K562 (cell line): ENCODE measurements around the gene ASS1. TPM values are rescaled to one million over a fixed set of nuclear protein-coding genes. Genes with fewer than 3 reads are reported as not detected.

Source experiments
- ATAC-seq: fragments of 200-7000 bp; cut with Tn5 transposase; 3 replicates; pipeline ENCODE4 v1.9.1; 2020; ENCODE audit warnings: moderate library complexity
- BruUV-seq: library from RNA; stranded (reverse); fragments of 400-500 nt; replicated peaks from 2 replicates; lab custom pipeline; 2021; lab: Mats Ljungman, UMichigan
- CTCF ChIA-PET: fragments of 300-600 bp; formaldehyde crosslinking; extraction: SDS; loops from one replicate; lab custom pipeline; 2021; ENCODE audit warnings: low intra/inter-chr PET ratio; lab: Yijun Ruan, JAX
- POLR2A ChIA-PET: fragments of 300-600, 350-650 bp; sonication (Branson Sonifier 250); formaldehyde crosslinking; extraction: SDS; loops from one replicate; lab custom pipeline; 2021; ENCODE audit warnings: antibody characterized with exemption, inconsistent platforms; lab: Yijun Ruan, JAX
- DNase-seq, 4 experiments: peaks; one replicate each; pipeline versions ENCODE4 v3.0.0 to v3.0.0-alpha.2; 2011 to 2018; ENCODE audit warnings: low spot score in 3 of 4, mixed read lengths in 3 of 4; ENCODE audit errors: extremely low read depth in 1 of 4
- FAIRE-seq: peaks from 2 replicates; lab custom pipeline; 2011; peaks lifted over from hg19 to GRCh38; lab: Jason Lieb, UNC
- H2AFZ ChIP-seq: 2 replicates; pipeline ENCODE4 v1.6.0; 2011; ENCODE audit warnings: low read depth, low read length, control low read depth, inconsistent platforms
- H3K27ac ChIP-seq: fragments of 200-600 bp; 3 replicates; pipeline ENCODE4 v1.8.0; 2011; ENCODE audit warnings: low read depth, mild to moderate bottlenecking, control low read depth, inconsistent platforms, low read length, moderate library complexity, mixed read lengths; ENCODE audit errors: extremely low read depth
- H3K27me3 ChIP-seq, 2 experiments: fragments of 300-600 bp in 1 of 2; 2 replicates in 1 of 2; 3 replicates in 1 of 2; pipeline versions ENCODE4 v1.6.0 to v1.8.0; 2011; ENCODE audit warnings: inconsistent platforms in 2 of 2, low read length in 2 of 2, mild to moderate bottlenecking in 1 of 2, mixed read lengths in 1 of 2, moderate library complexity in 1 of 2; ENCODE audit not compliant: control insufficient read depth in 2 of 2, insufficient read depth in 2 of 2
- H3K36me3 ChIP-seq: fragments of 300-600 bp; 3 replicates; pipeline ENCODE4 v1.8.0; 2011; ENCODE audit warnings: mild to moderate bottlenecking, low read length, inconsistent platforms; ENCODE audit not compliant: control insufficient read depth, insufficient read depth
- H3K4me1 ChIP-seq, 2 experiments: fragments of 200-600 bp in 1 of 2; replicated peaks in 1 of 2; 2 replicates in 1 of 2; 3 replicates in 1 of 2; pipeline versions ENCODE4 v1.5.1 to v1.8.0; 2011; ENCODE audit warnings: inconsistent platforms in 2 of 2, low read length in 2 of 2, mild to moderate bottlenecking in 1 of 2, mixed read lengths in 1 of 2, moderate library complexity in 1 of 2; ENCODE audit not compliant: control insufficient read depth in 2 of 2, insufficient read depth in 2 of 2
- H3K4me2 ChIP-seq: 2 replicates; pipeline ENCODE4 v1.6.1; 2011; ENCODE audit warnings: low read length, control low read depth, inconsistent platforms, mixed read lengths; ENCODE audit not compliant: insufficient read depth
- H3K4me3 ChIP-seq: fragments of 200-600 bp; sonication (generic), shearing (Covaris generic); 2 replicates; pipeline ENCODE4 v1.5.1; 2016; ENCODE audit warnings: control low read depth, inconsistent platforms
- H3K79me2 ChIP-seq: fragments of 200-600 bp; 3 replicates; pipeline ENCODE4 v1.8.0; 2011; ENCODE audit warnings: low read length, inconsistent platforms; ENCODE audit not compliant: control insufficient read depth, insufficient read depth
- H3K9ac ChIP-seq, 2 experiments: 2 replicates each; pipeline versions ENCODE4 v1.6.0 to v1.6.1; 2011; ENCODE audit warnings: low read depth in 2 of 2, low read length in 2 of 2, control low read depth in 1 of 2, inconsistent platforms in 1 of 2, mild to moderate bottlenecking in 1 of 2, mixed read lengths in 1 of 2; ENCODE audit not compliant: insufficient read depth in 1 of 2
- H3K9me1 ChIP-seq: one replicate; pipeline ENCODE4 v1.6.0; 2011; ENCODE audit warnings: inconsistent platforms, mild to moderate bottlenecking, low read length, moderate library complexity; ENCODE audit not compliant: control insufficient read depth, insufficient read depth
- H3K9me3 ChIP-seq: replicated peaks from 2 replicates; pipeline ENCODE4 v1.5.1; 2011; ENCODE audit warnings: low read depth, low read length, inconsistent platforms; ENCODE audit not compliant: control insufficient read depth, insufficient read depth
- H4K20me1 ChIP-seq: replicated peaks from 2 replicates; pipeline ENCODE4 v1.6.1; 2011; ENCODE audit warnings: low read length, inconsistent platforms, mixed read lengths; ENCODE audit not compliant: control insufficient read depth, insufficient read depth
- AFF4 ChIP-seq: sonication (generic); formaldehyde crosslinking; IDR thresholded peaks from 2 replicates; pipeline ENCODE4 v1.8.0; 2023; ENCODE audit warnings: mild to moderate bottlenecking, missing genetic modification reagents
- BRD9 ChIP-seq: fragments of 450-650 bp; IDR thresholded peaks from 2 replicates; pipeline ENCODE4 v1.6.1; 2018; ENCODE audit warnings: low read depth; ENCODE audit not compliant: partially characterized antibody
- E2F4 ChIP-seq: sonication (generic); formaldehyde crosslinking; IDR thresholded peaks from 2 replicates; pipeline ENCODE4 v1.8.0; 2022; ENCODE audit warnings: mild to moderate bottlenecking, low read depth, missing genetic modification reagents
- HINFP ChIP-seq: fragments of 450-650 bp; conservative IDR thresholded peaks from 2 replicates; pipeline ENCODE4 v1.6.1; 2016; ENCODE audit warnings: missing genetic modification characterization, low read depth, mild to moderate bottlenecking, control low read depth, missing compliant biosample characterization
- MEF2A ChIP-seq: IDR thresholded peaks from 2 replicates; pipeline ENCODE4 v1.6.1; 2011; ENCODE audit warnings: low read depth, mild to moderate bottlenecking, low read length, moderate library complexity; ENCODE audit not compliant: control insufficient read depth
- POLR2A ChIP-seq: fragments of 450-650 bp; conservative IDR thresholded peaks from 2 replicates; pipeline ENCODE4 v1.6.1; 2016
- TBL1XR1 ChIP-seq, 2 experiments: IDR thresholded peaks; 2 replicates each; pipeline ENCODE4 v1.6.1; 2012; ENCODE audit warnings: improper control_type of control experiment in 2 of 2, low read length in 2 of 2, mild to moderate bottlenecking in 1 of 2
- USF1 ChIP-seq: sonication (generic); formaldehyde crosslinking; IDR thresholded peaks from 2 replicates; pipeline ENCODE4 v1.9.0; 2022; ENCODE audit warnings: mild to moderate bottlenecking, missing genetic modification reagents
- ZNF124 ChIP-seq: sonication (generic); formaldehyde crosslinking; IDR thresholded peaks from 2 replicates; pipeline ENCODE4 v1.8.1; 2022; ENCODE audit warnings: missing genetic modification reagents
- ZNF263 ChIP-seq: sonication (generic); formaldehyde crosslinking; IDR thresholded peaks from 2 replicates; pipeline ENCODE4 v1.8.0; 2022; ENCODE audit warnings: mild to moderate bottlenecking, missing genetic modification reagents, borderline replicate concordance
- WGBS: fragments of 100-300 bp; shearing (Covaris generic); methylation state at CpG from one replicate; pipeline ENCODE4 v1.1.6; 2016; ENCODE audit warnings: low coverage, mixed read lengths; ENCODE audit not compliant: insufficient coverage; ENCODE audit errors: missing lambda C conversion rate; 5-methylcytosine and 5-hydroxymethylcytosine counted together
- in situ Hi-C: fragments of 300-500 bp; cut with MboI; formaldehyde crosslinking; loops from 4 replicates; pipeline ENCODE4 v1.15.0; 2018; ENCODE audit warnings: inconsistent platforms, mixed read lengths
- intact Hi-C: fragments of 100-400 bp; cut with micrococcal nuclease; formaldehyde crosslinking; loops from 2 replicates; pipeline ENCODE4 v1.14.2; 2022
- polyA plus RNA-seq, 8 experiments: library from polyadenylated mRNA; depleted of rRNA in 4 of 8; stranded (reverse) in 5 of 8; unstranded in 3 of 8; fragments of >200 nt; fragmentation: Nextera tagmentation in 2 of 8; fragmentation: Illumina TruSeq in 1 of 8; extraction: Ambion mirVana in 2 of 8; extraction: Trizol in 1 of 8; gene quantifications; 2 replicates each; pipeline versions ENCODE4 v1.2.1 to v1.2.3, GENCODE V29; 2011 to 2014; ENCODE audit warnings: inconsistent platforms in 1 of 8, missing spikeins in 1 of 8
- total RNA-seq, 7 experiments: library from RNA; depleted of rRNA in 6 of 7; stranded (reverse); fragments of >200 nt in 6 of 7; fragmentation: Illumina TruSeq in 2 of 7; extraction: Trizol in 2 of 7; gene quantifications; 2 replicates each; pipeline versions ENCODE4 v1.2.1 to v1.2.3, GENCODE V29; 2011 to 2021; ENCODE audit warnings: low replicate concordance in 1 of 7
- TF ChIP-seq, protein P1 (sequence below): sonication (generic); formaldehyde crosslinking; IDR thresholded peaks from 2 replicates; pipeline ENCODE4 v1.8.0; 2022; ENCODE audit warnings: missing genetic modification reagents, mild to moderate bottlenecking, moderate library complexity, borderline replicate concordance
- TF ChIP-seq, protein P2 (sequence below): fragments of 450-650 bp; formaldehyde crosslinking; conservative IDR thresholded peaks from 2 replicates; pipeline ENCODE4 v1.4.0; 2022; ENCODE audit warnings: mild to moderate bottlenecking, missing genetic modification characterization

ASS1 gene
- total and polyA plus RNA-seq, 9 of the 15 experiments (the other 6 are each of a cell fraction or from before 2014, with no cell fraction given) = 1.5 to 5.7 (median 3.7) TPM

GRCh38 chr9:130501639-130502038 is 56.9 kb downstream of the ASS1 start:
- DNase-seq (peak; percentile 28 to 82 (median 76)), ATAC-seq (peak; percentile 78), FAIRE-seq (no peak)
- no peaks in the 10 kb centered on the region for H3K27me3 ChIP-seq
- no TSS peak for BruUV-seq
- H3K4me2 ChIP-seq = no peak overlapping the region
- POLR2A ChIA-PET = interaction anchor here (0.9 to 1.7 kb wide), 2 partner anchors 10 to 17 kb away, joined by 3 to 4 read pairs; no protein-coding TSS in a partner anchor
- WGBS = 73% methylated on average over 6 of the region's 9 CpGs
- intact Hi-C loops (no loop called here), in situ Hi-C loops (no loop called here)
- no peaks in the 10 kb centered on the region for H3K36me3 ChIP-seq
- H3K9ac ChIP-seq = no peak overlapping the region
- no peak overlapping the region for H3K4me3 ChIP-seq
- no peak overlapping the region for H3K27ac ChIP-seq
- CTCF ChIA-PET = no interaction called here
- no peaks in the 10 kb centered on the region for H3K79me2 ChIP-seq
- peak overlapping the region; percentile 54 for H2AFZ ChIP-seq
- H4K20me1 ChIP-seq = no peaks in the 10 kb centered on the region
- H3K9me1 ChIP-seq = peaks cover 2% of the 10 kb centered on the region
- no peaks in the 10 kb centered on the region for H3K9me3 ChIP-seq
- peaks cover 2 to 5% of the 10 kb centered on the region in 2 experiments; a peak in 3 of 5 replicates for H3K4me1 ChIP-seq
- no peak for TF ChIP-seq ZNF263 (CRISPR knock-in tag)
- TF ChIP-seq, protein P1, sequence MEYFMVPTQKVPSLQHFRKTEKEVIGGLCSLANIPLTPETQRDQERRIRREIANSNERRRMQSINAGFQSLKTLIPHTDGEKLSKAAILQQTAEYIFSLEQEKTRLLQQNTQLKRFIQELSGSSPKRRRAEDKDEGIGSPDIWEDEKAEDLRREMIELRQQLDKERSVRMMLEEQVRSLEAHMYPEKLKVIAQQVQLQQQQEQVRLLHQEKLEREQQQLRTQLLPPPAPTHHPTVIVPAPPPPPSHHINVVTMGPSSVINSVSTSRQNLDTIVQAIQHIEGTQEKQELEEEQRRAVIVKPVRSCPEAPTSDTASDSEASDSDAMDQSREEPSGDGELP (CRISPR knock-in tag) = peak; percentile 27; the same call in 1 of the 2 replicates
- TF ChIP-seq USF1 (CRISPR knock-in tag) = peak; percentile 94
- no peak for TF ChIP-seq ZNF124 (CRISPR knock-in tag)
- TF ChIP-seq E2F4 (CRISPR knock-in tag) = no peak
- TF ChIP-seq AFF4 (CRISPR knock-in tag) = no peak
- TF ChIP-seq, protein P2, sequence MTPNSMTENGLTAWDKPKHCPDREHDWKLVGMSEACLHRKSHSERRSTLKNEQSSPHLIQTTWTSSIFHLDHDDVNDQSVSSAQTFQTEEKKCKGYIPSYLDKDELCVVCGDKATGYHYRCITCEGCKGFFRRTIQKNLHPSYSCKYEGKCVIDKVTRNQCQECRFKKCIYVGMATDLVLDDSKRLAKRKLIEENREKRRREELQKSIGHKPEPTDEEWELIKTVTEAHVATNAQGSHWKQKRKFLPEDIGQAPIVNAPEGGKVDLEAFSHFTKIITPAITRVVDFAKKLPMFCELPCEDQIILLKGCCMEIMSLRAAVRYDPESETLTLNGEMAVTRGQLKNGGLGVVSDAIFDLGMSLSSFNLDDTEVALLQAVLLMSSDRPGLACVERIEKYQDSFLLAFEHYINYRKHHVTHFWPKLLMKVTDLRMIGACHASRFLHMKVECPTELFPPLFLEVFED (CRISPR knock-in tag) = no peak
- no peak for TF ChIP-seq HINFP (tag)
- TF ChIP-seq TBL1XR1 (IDR thresholded peaks at IDR 0.05; ENCODE audit: low read length in 2 of 2) = no peak
- no peak for TF ChIP-seq BRD9
- no peak for TF ChIP-seq POLR2A
- TF ChIP-seq MEF2A = no peak
